HG03575 (cell line): Measurements from ENCODE around the gene TMEM72.

Experiments
- ATAC-seq: cut with Tn5 transposase; IDR thresholded peaks from one replicate; pipeline ENCODE4 v1.9.1; 2021; ENCODE audit not compliant: unreplicated experiment, insufficient number of reproducible peaks, low FRiP score; ENCODE audit errors: extremely low read depth

Gene TMEM72

GRCh38 chr10:44972874-44973306, 61.8 kb downstream of the TMEM72 start:
- ATAC-seq: no peak

- no peak for ATAC-seq
Observed at GRCh38 chr10:44973323-44974081, 62.4 kb downstream of the TMEM72 start.

- ATAC-seq: no peak
Observed at GRCh38 chr10:44974082-44974627, 63.0 kb downstream of the TMEM72 start.

- ATAC-seq: no peak
Observed at GRCh38 chr10:44974628-44975430, 63.7 kb downstream of the TMEM72 start.

- no peak for ATAC-seq
Observed at GRCh38 chr10:44975431-44976331, 64.5 kb downstream of the TMEM72 start.

GRCh38 chr10:44976352-44977198, 65.4 kb downstream of the TMEM72 start:
- no peak for ATAC-seq

GRCh38 chr10:44977287-44978212, 66.4 kb downstream of the TMEM72 start:
- ATAC-seq: no peak

- no peak for ATAC-seq
Observed at GRCh38 chr10:44978213-44978569, 67.1 kb downstream of the TMEM72 start.

GRCh38 chr10:44978570-44979280, 67.6 kb downstream of the TMEM72 start, which contains the start of gene DEPP1:
DEPP1 (minus strand) TSS chr10:44978809; CDS start chr10:44978030, 779 bp downstream.
- ATAC-seq: no peak

- ATAC-seq: no peak
Observed at GRCh38 chr10:44979281-44980191, 68.4 kb downstream of the TMEM72 start.

GRCh38 chr10:44980309-44981171, 69.4 kb downstream of the TMEM72 start:
- ATAC-seq: no peak

- ATAC-seq: peak; percentile 53
Observed at GRCh38 chr10:44981172-44982113, 70.3 kb downstream of the TMEM72 start.

- ATAC-seq: no peak
Observed at GRCh38 chr10:44982114-44982460, 71.0 kb downstream of the TMEM72 start.

- ATAC-seq: no peak
Observed at GRCh38 chr10:44982496-44982895, 71.4 kb downstream of the TMEM72 start.
